GM12892 (cell line): Measurements from ENCODE around the gene SPTBN1.

Experiments
- POLR2A ChIP-seq: IDR thresholded peaks from 2 replicates; pipeline ENCODE4 v1.6.1; 2011; ENCODE audit warnings: low read depth, low read length, control low read depth
- POLR2AphosphoS5 ChIP-seq: IDR thresholded peaks from 2 replicates; pipeline ENCODE4 v1.6.1; 2011; ENCODE audit warnings: low read depth, low read length, control low read depth

- TF ChIP-seq POLR2AphosphoS5 (no peak), POLR2A (no peak)
Observed at GRCh38 chr2:54601339-54601738, 145.2 kb downstream of the SPTBN1 start.
